Measurements from ENCODE around the gene ARL6IP1.

DNA sequence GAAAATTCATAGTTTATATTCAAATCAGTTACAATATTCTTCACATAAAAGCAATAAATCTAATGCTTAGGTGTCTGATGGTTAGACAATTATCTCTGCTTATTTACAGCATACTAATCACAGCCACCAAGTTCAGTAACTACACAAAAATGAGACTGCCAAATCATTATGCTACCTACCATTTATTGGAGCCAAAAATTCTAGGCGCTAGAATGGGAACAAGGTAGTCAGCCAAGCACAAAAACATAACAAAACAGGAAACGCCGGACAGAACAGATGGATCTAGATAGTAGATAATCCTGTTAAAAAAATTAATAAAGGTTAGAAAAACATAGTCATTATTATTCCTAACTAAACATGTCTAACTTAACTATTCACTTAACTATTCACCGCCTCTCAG is 3.6 kb downstream of the ARL6IP1 start:
- TF ChIP-seq GATA2 (IDR thresholded peaks at IDR 0.05; ENCODE audit: low read depth, low read length) (no peak), GATA3 (IDR thresholded peaks at IDR 0.05; ENCODE audit: low read depth, low read length) (no peak)

Measured in SH-SY5Y (cell line).